Loucy (cell line): ENCODE measurements around the gene DDX17.

Experiments
- CTCF ChIP-seq: fragments of 200-600 bp; sonication (generic); conservative IDR thresholded peaks from 2 replicates; pipeline ENCODE4 v1.5.1; 2014; ENCODE audit warnings: mild to moderate bottlenecking, antibody characterized with exemption, low read length
- EZH2phosphoT487 ChIP-seq: fragments of 200-600 bp; IDR thresholded peaks from 2 replicates; pipeline ENCODE4 v1.6.1; 2018; ENCODE audit warnings: antibody characterized with exemption, mild to moderate bottlenecking, moderate library complexity, borderline replicate concordance

GRCh38 chr22:38554281-38554680 is 48.2 kb upstream of the DDX17 start:
- no peak for TF ChIP-seq CTCF
- TF ChIP-seq EZH2phosphoT487: no peak
